OCI-LY3 (cell line): ENCODE results near the gene EDNRA.

Experiments
- H2AFZ ChIP-seq: fragments of 200-600, 300-600 bp; shearing (Covaris generic); 2 replicates; pipeline ENCODE4 v1.6.0; 2014; ENCODE audit warnings: antibody characterized with exemption, low read depth, low read length
- H3K27ac ChIP-seq: fragments of 200-600, 300-600 bp; sonication (generic); 2 replicates; pipeline ENCODE4 v1.5.1; 2014; ENCODE audit warnings: mild to moderate bottlenecking, low read length, moderate library complexity, mixed read lengths
- H3K27me3 ChIP-seq: fragments of 200-600, 300-600 bp; sonication (generic); 2 replicates; pipeline ENCODE4 v1.6.1; 2014; ENCODE audit warnings: low read depth, low read length, mixed read lengths
- H3K36me3 ChIP-seq: fragments of 200-600, 300-600 bp; sonication (generic); replicated peaks from 2 replicates; pipeline ENCODE3; 2014; ENCODE audit warnings: low read depth, low read length, mixed read lengths
- H3K4me1 ChIP-seq: fragments of 300-600, 200-600 bp; sonication (generic); 2 replicates; pipeline ENCODE4 v1.6.1; 2014; ENCODE audit warnings: low read length, mixed read lengths
- H3K4me2 ChIP-seq: fragments of 200-600, 300-600 bp; sonication (generic); 2 replicates; pipeline ENCODE4 v1.6.1; 2014; ENCODE audit warnings: low read length, mixed read lengths
- H3K4me3 ChIP-seq: fragments of 300-600, 200-600 bp; sonication (generic); 2 replicates; pipeline ENCODE4 v1.5.1; 2014; ENCODE audit warnings: antibody characterized with exemption, mild to moderate bottlenecking, low read length, moderate library complexity
- H3K79me2 ChIP-seq: fragments of 300-600, 200-600 bp; shearing (Covaris generic); 2 replicates; pipeline ENCODE4 v1.6.1; 2014; ENCODE audit warnings: mild to moderate bottlenecking, low read length, mixed read lengths
- H3K9ac ChIP-seq: fragments of 300-600, 200-600 bp; shearing (Covaris generic); 2 replicates; pipeline ENCODE4 v1.6.0; 2014; ENCODE audit warnings: mild to moderate bottlenecking, low read length, moderate library complexity
- H3K9me3 ChIP-seq: fragments of 200-600, 300-600 bp; shearing (Covaris generic); 2 replicates; pipeline ENCODE4 v1.6.1; 2014; ENCODE audit warnings: low read length, mixed read lengths; ENCODE audit not compliant: insufficient read depth
- H4K20me1 ChIP-seq: fragments of 200-600, 300-600 bp; sonication (generic); 2 replicates; pipeline ENCODE4 v1.6.1; 2016; ENCODE audit warnings: low read length, mixed read lengths; ENCODE audit not compliant: insufficient read depth
- CTCF ChIP-seq: fragments of 200-600, 300-600 bp; sonication (generic); IDR thresholded peaks from 2 replicates; pipeline ENCODE4 v1.5.1; 2014; ENCODE audit warnings: antibody characterized with exemption, low read length, low read depth
- EZH2phosphoT487 ChIP-seq: fragments of 200-600 bp; shearing (Covaris generic); IDR thresholded peaks from 2 replicates; pipeline ENCODE4 v1.6.1; 2018; ENCODE audit warnings: antibody characterized with exemption, mixed run types, low read depth

The EDNRA gene

GRCh38 chr4:147576084-147576483 lies 95.2 kb downstream of the EDNRA start:
- Histone ChIP-seq H3K79me2 (no peaks in the 10 kb centered on the region), H3K27me3 (no peaks in the 10 kb centered on the region), H4K20me1 (no peaks in the 10 kb centered on the region), H3K9me3 (no peaks in the 10 kb centered on the region), H2AFZ (no peak overlapping the region), H3K9ac (no peak overlapping the region), H3K4me1 (no peaks in the 10 kb centered on the region), H3K27ac (no peak overlapping the region), H3K4me3 (no peak overlapping the region), H3K4me2 (no peak overlapping the region), H3K36me3 (no peaks in the 10 kb centered on the region)
- TF ChIP-seq CTCF (no peak), EZH2phosphoT487 (no peak)

- H3K9ac ChIP-seq = no peak overlapping the region
- H3K79me2 ChIP-seq = no peaks in the 10 kb centered on the region
- TF ChIP-seq CTCF (no peak), EZH2phosphoT487 (no peak)
- no peaks in the 10 kb centered on the region for H4K20me1 ChIP-seq
- no peaks in the 10 kb centered on the region for H3K9me3 ChIP-seq
- H3K27ac ChIP-seq = no peak overlapping the region
- H2AFZ ChIP-seq = no peak overlapping the region
- H3K4me1 ChIP-seq = no peaks in the 10 kb centered on the region
- H3K27me3 ChIP-seq = no peaks in the 10 kb centered on the region
- no peak overlapping the region for H3K4me2 ChIP-seq
- H3K4me3 ChIP-seq = no peak overlapping the region
- H3K36me3 ChIP-seq = no peaks in the 10 kb centered on the region
Observed at GRCh38 chr4:147578051-147578476, 97.2 kb downstream of the EDNRA start.

GRCh38 chr4:147578593-147578992 lies 97.7 kb downstream of the EDNRA start:
- TF ChIP-seq EZH2phosphoT487 (no peak), CTCF (no peak)
- Histone ChIP-seq H2AFZ (no peak overlapping the region), H3K79me2 (no peaks in the 10 kb centered on the region), H4K20me1 (no peaks in the 10 kb centered on the region), H3K36me3 (no peaks in the 10 kb centered on the region), H3K4me1 (no peaks in the 10 kb centered on the region), H3K27me3 (no peaks in the 10 kb centered on the region), H3K27ac (no peak overlapping the region), H3K9me3 (no peaks in the 10 kb centered on the region), H3K9ac (no peak overlapping the region), H3K4me3 (no peak overlapping the region), H3K4me2 (no peak overlapping the region)

GRCh38 chr4:147580396-147580795 lies 99.5 kb downstream of the EDNRA start:
- Histone ChIP-seq H3K4me1 (no peaks in the 10 kb centered on the region), H3K9ac (no peak overlapping the region), H3K9me3 (0 out of 2 replicates have a peak, but pooled peaks cover 3% of the 10 kb centered on the region), H3K27ac (no peak overlapping the region), H4K20me1 (no peaks in the 10 kb centered on the region), H3K36me3 (no peaks in the 10 kb centered on the region), H3K27me3 (no peaks in the 10 kb centered on the region), H2AFZ (no peak overlapping the region), H3K79me2 (no peaks in the 10 kb centered on the region), H3K4me2 (no peak overlapping the region), H3K4me3 (no peak overlapping the region)
- TF ChIP-seq CTCF (no peak), EZH2phosphoT487 (no peak)
